ENCODE results near the gene DBP.

The DBP gene

DNA sequence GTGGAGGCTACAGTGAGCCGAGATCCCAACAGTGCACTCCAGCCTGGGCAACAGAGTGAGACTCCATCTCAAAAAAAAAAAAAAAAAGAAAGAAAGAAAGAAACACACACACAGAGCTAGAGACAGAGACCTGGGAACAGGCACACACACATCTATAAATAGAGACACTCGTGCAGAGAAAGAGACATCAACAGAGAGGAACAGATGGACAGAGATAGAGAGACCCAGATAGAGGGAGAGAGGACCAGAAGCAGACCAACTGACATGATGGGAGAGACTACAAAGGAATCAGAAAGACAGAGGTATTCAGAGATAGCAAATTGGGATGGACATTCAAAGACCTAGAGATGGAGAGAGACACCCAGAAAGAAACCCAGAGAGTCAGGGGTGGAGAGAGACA, 11.0 kb upstream of the DBP start:
- Histone ChIP-seq H3K4me2 (ENCODE audit: low read depth, low read length, poor library complexity, severe bottlenecking) (no peak overlapping the region), H3K4me3 (ENCODE audit: low read length, poor library complexity, severe bottlenecking) (no peak overlapping the region), H3F3A (ENCODE audit: low read depth) (no peaks in the 10 kb centered on the region), H2AFZ (ENCODE audit: low read length) (no peak overlapping the region), H3K4me1 (ENCODE audit: insufficient read depth, low read length, poor library complexity, severe bottlenecking) (peaks cover 22% of the 10 kb centered on the region), H3K27me3 (ENCODE audit: insufficient read depth, low read length, poor library complexity, severe bottlenecking) (no peaks in the 10 kb centered on the region), H3K36me3 (ENCODE audit: insufficient read depth, low read length) (no peaks in the 10 kb centered on the region), H3K79me2 (ENCODE audit: insufficient read depth, low read length) (no peaks in the 10 kb centered on the region), H3K9me3 (ENCODE audit: insufficient read depth, low read depth, low read length) (no peaks in the 10 kb centered on the region), H3K9me2 (replicated peaks; ENCODE audit: low read depth, low read length) (no peaks in the 10 kb centered on the region), H3K9ac (ENCODE audit: low read depth, low read length, poor library complexity, severe bottlenecking) (no peak overlapping the region), H4K20me1 (ENCODE audit: insufficient read depth, low read length, poor library complexity, severe bottlenecking) (no peaks in the 10 kb centered on the region)
- TF ChIP-seq EZH2phosphoT487 (IDR thresholded peaks at IDR 0.05; ENCODE audit: borderline replicate concordance), result no peak
- TF ChIP-seq CTCF (conservative IDR thresholded peaks at IDR 0.05; ENCODE audit: low read length), result no peak

DNA sequence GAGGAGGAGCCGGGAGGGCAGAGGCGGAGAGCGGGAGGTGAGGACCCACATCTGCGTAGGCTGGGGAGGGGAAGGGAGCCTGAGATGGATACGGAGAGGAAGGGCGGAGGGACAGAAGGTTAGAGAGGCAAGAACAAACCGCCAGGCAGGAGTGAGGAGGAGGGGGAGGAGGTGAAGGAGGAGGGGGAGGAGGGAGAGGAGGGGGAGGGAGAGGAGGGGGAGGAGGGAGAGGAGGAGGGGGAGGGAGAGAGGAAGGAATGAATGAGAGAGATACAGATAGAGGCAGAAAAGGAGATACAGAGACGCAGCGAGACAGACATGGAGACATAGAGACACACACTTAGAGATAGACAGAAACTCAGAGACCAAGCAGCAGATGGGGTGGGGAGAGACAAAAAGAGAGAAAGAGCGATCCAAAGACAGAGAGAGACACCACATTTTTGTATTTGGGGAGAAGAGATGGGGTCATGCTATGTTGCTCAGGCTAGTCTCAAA, 9.6 kb upstream of the DBP start:
- peak overlapping the region; percentile 69 for H3K9ac ChIP-seq (ENCODE audit: low read depth, low read length, poor library complexity, severe bottlenecking)
- H3K4me3 ChIP-seq (ENCODE audit: low read length, poor library complexity, severe bottlenecking), result peak overlapping the region; percentile 79

DNA sequence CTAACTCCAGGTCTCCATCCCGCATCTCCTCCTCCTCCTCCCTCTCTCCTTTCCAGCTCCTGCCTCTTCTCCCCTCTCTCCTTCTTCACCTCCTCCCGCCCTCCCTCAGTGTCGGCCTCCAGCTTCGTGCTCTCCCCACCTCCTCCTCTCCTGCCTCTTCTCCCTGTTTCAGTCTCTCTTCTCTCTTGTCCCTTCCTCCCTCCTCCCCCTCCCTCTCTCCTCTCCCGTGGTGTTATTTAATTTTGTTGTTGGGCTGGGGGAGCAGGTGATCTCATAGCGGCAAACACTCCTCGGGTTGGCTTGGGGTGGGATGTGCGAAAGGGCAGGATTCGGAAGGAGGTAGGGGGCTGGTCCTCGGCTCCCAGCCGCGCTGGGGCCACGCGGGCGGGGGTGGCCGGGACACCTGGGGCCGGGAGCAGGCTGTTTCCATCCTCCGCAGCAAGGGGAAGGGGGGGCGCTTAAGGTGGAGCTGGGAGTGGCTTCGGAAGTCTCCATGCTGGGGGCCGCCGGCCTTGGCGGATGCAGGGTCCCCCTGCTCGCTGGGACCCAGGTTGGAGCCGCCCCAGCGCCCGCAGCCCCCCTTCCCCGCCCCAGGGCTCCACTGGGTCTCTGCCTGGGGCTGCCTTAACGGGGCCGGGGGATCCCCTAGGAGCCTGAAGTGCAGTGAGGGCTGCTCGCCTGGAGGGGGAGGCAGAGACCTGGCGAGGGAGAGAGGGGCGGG, 9.0 kb upstream of the DBP start, which contains the start of gene CA11:
TSS of gene CA11 (minus strand) at position 187 of the 721 bp plus-strand sequence. CDS start 555 bp downstream, outside the sequence.
- Histone ChIP-seq H3K4me2 (ENCODE audit: low read depth, low read length, poor library complexity, severe bottlenecking) (peak within 1 kb of the TSS; percentile 86), H2AFZ (ENCODE audit: low read length) (peak within 1 kb of the TSS; percentile 97), H3K79me2 (ENCODE audit: insufficient read depth, low read length) (no peaks in the 10 kb centered on the region), H4K20me1 (ENCODE audit: insufficient read depth, low read length, poor library complexity, severe bottlenecking) (no peaks in the 10 kb centered on the region), H3K36me3 (ENCODE audit: insufficient read depth, low read length) (no peaks in the 10 kb centered on the region), H3K9me3 (ENCODE audit: insufficient read depth, low read depth, low read length) (no peaks in the 10 kb centered on the region), H3K27me3 (ENCODE audit: insufficient read depth, low read length, poor library complexity, severe bottlenecking) (no peaks in the 10 kb centered on the region), H3K9me2 (replicated peaks; ENCODE audit: low read depth, low read length) (no peaks in the 10 kb centered on the region), H3K9ac (ENCODE audit: low read depth, low read length, poor library complexity, severe bottlenecking) (peak within 1 kb of the TSS; percentile 69), H3K4me1 (ENCODE audit: insufficient read depth, low read length, poor library complexity, severe bottlenecking) (peaks cover 22% of the 10 kb centered on the region), H3K4me3 (ENCODE audit: low read length, poor library complexity, severe bottlenecking) (peak within 1 kb of the TSS; percentile 79), H3F3A (ENCODE audit: low read depth) (no peaks in the 10 kb centered on the region)
- TF ChIP-seq EZH2phosphoT487 (IDR thresholded peaks at IDR 0.05; ENCODE audit: borderline replicate concordance) (no peak), CTCF (conservative IDR thresholded peaks at IDR 0.05; ENCODE audit: low read length) (peak; percentile 74)

More for the DNA sequence above, 9.6 kb upstream of the DBP start:
- no peaks in the 10 kb centered on the region for H3K9me2 ChIP-seq (replicated peaks; ENCODE audit: low read depth, low read length)
- H4K20me1 ChIP-seq (ENCODE audit: insufficient read depth, low read length, poor library complexity, severe bottlenecking), result no peaks in the 10 kb centered on the region
- no peaks in the 10 kb centered on the region for H3F3A ChIP-seq (ENCODE audit: low read depth)
- no peaks in the 10 kb centered on the region for H3K79me2 ChIP-seq (ENCODE audit: insufficient read depth, low read length)
- TF ChIP-seq CTCF (conservative IDR thresholded peaks at IDR 0.05; ENCODE audit: low read length) (no peak), EZH2phosphoT487 (IDR thresholded peaks at IDR 0.05; ENCODE audit: borderline replicate concordance) (no peak)
- no peaks in the 10 kb centered on the region for H3K36me3 ChIP-seq (ENCODE audit: insufficient read depth, low read length)
- H2AFZ ChIP-seq (ENCODE audit: low read length), result peak overlapping the region; percentile 97
- no peaks in the 10 kb centered on the region for H3K27me3 ChIP-seq (ENCODE audit: insufficient read depth, low read length, poor library complexity, severe bottlenecking)
- peaks cover 22% of the 10 kb centered on the region for H3K4me1 ChIP-seq (ENCODE audit: insufficient read depth, low read length, poor library complexity, severe bottlenecking)
- no peaks in the 10 kb centered on the region for H3K9me3 ChIP-seq (ENCODE audit: insufficient read depth, low read depth, low read length)
- peak overlapping the region; percentile 86 for H3K4me2 ChIP-seq (ENCODE audit: low read depth, low read length, poor library complexity, severe bottlenecking)

Measured in Loucy (cell line).